ENCODE results near the gene TC2N.

GRCh38 chr14:91841065-91841464 is 26.3 kb downstream of the TC2N start:
- TF ChIP-seq CTCF (IDR thresholded peaks at IDR 0.05; ENCODE audit: insufficient read depth, low read depth, low read length) (no peak), EZH2 (IDR thresholded peaks at IDR 0.05; ENCODE audit: insufficient read depth, low read length) (no peak)

Measured in astrocyte (in vitro differentiated cells and primary cell).